GM23338 (cell line): ENCODE measurements around the gene BMPR1B.

Experiments
- CREB1 ChIP-seq: fragments of 250-450 bp; sonication (Bioruptor Pico); IDR thresholded peaks from 2 replicates; pipeline ENCODE4 v1.5.0; 2020; ENCODE audit warnings: low read depth, mild to moderate bottlenecking, moderate library complexity
- CTCF ChIP-seq, 2 experiments: fragments of 200-600 bp in 1 of 2; sonication (generic) in 1 of 2; conservative IDR thresholded peaks; 2 replicates each; pipeline versions ENCODE4 v1.5.1 to v1.6.1; 2016 to 2017; ENCODE audit warnings: antibody characterized with exemption in 2 of 2, low read depth in 2 of 2, mild to moderate bottlenecking in 2 of 2, moderate library complexity in 1 of 2
- ETS1 ChIP-seq: IDR thresholded peaks from 2 replicates; pipeline ENCODE4 v1.6.1; 2016; ENCODE audit warnings: antibody characterized with exemption
- EZH2 ChIP-seq: fragments of 200-600 bp; sonication (generic); IDR thresholded peaks from one replicate; pipeline ENCODE4 v1.8.0; 2017; ENCODE audit warnings: antibody characterized with exemption, mild to moderate bottlenecking, low read depth; ENCODE audit not compliant: unreplicated experiment
- EZH2phosphoT487 ChIP-seq: fragments of 200-600 bp; sonication (generic); IDR thresholded peaks from one replicate; pipeline ENCODE4 v1.8.1; 2018; ENCODE audit warnings: antibody characterized with exemption; ENCODE audit not compliant: unreplicated experiment
- JUNB ChIP-seq: IDR thresholded peaks from one replicate; pipeline ENCODE4 v1.6.1; 2016; ENCODE audit warnings: antibody characterized with exemption; ENCODE audit not compliant: unreplicated experiment
- POLR2AphosphoS5 ChIP-seq: IDR thresholded peaks from 2 replicates; pipeline ENCODE4 v1.6.1; 2016; ENCODE audit warnings: antibody characterized with exemption, low read depth
- REST ChIP-seq: IDR thresholded peaks from one replicate; pipeline ENCODE4 v1.6.1; 2018; ENCODE audit warnings: antibody characterized with exemption; ENCODE audit not compliant: unreplicated experiment
- STAT1 ChIP-seq: IDR thresholded peaks from one replicate; pipeline ENCODE4 v1.6.1; 2016; ENCODE audit warnings: antibody characterized with exemption; ENCODE audit not compliant: unreplicated experiment
- ZNF331 ChIP-seq: fragments of 250-450 bp; sonication (Bioruptor Pico); IDR thresholded peaks from 2 replicates; pipeline ENCODE4 v1.5.0; 2020; ENCODE audit warnings: low read depth, mild to moderate bottlenecking, moderate library complexity

- TF ChIP-seq CTCF (conservative IDR thresholded peaks at IDR 0.05; ENCODE audit: low read depth in 2 of 2) (no peak), JUNB (no peak), POLR2AphosphoS5 (no peak), EZH2 (no peak), REST (no peak), ETS1 (no peak), EZH2phosphoT487 (no peak), CREB1 (CRISPR knock-in tag) (no peak), ZNF331 (CRISPR knock-in tag) (no peak), STAT1 (no peak)
Observed at GRCh38 chr4:94827481-94828110, 69.8 kb downstream of the BMPR1B start.
